Measurements from ENCODE around the gene SLX4IP. TPM values are rescaled to one million over a fixed set of nuclear protein-coding genes. Genes with fewer than 3 reads are reported as not detected.

The SLX4IP gene
- total and polyA plus RNA-seq, 8 donors: 2.5 to 6.4 (median 2.8) TPM

DNA sequence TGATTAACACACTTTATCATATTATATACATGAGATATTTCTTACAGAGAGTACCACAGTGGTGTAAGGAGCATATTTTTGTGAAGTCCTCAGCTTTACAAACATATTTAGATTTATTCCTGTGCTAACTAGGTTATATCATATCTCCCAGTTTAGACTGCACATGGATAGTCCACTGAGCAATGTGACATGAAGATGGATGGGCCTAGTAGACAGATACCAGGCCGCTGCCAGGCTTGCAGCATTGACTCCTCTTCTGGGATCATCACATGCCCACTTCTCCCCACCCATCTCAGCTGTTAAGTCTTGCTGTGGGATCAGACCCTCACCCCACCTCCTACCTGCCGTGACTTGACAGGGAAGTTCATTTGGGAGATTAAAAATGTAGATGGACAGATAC, 95.8 kb downstream of the SLX4IP start:
- no peak for DNase-seq
- Histone ChIP-seq H3K9me3 (no peaks in the 10 kb centered on the region), H3K27ac (no peak overlapping the region), H3K4me1 (no peaks in the 10 kb centered on the region), H3K4me3 (no peak overlapping the region), H3K36me3 (no peaks in the 10 kb centered on the region), H3K27me3 (no peaks in the 10 kb centered on the region)
- no peak for ATAC-seq
- intact Hi-C loops (cut with DNase I): no loop called here
- 98 to 100% methylated on average over 2 of the region's 2 CpGs for WGBS, 2 donors
- no peak for FAIRE-seq
- TF ChIP-seq, protein P1, sequence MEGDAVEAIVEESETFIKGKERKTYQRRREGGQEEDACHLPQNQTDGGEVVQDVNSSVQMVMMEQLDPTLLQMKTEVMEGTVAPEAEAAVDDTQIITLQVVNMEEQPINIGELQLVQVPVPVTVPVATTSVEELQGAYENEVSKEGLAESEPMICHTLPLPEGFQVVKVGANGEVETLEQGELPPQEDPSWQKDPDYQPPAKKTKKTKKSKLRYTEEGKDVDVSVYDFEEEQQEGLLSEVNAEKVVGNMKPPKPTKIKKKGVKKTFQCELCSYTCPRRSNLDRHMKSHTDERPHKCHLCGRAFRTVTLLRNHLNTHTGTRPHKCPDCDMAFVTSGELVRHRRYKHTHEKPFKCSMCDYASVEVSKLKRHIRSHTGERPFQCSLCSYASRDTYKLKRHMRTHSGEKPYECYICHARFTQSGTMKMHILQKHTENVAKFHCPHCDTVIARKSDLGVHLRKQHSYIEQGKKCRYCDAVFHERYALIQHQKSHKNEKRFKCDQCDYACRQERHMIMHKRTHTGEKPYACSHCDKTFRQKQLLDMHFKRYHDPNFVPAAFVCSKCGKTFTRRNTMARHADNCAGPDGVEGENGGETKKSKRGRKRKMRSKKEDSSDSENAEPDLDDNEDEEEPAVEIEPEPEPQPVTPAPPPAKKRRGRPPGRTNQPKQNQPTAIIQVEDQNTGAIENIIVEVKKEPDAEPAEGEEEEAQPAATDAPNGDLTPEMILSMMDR (IDR thresholded peaks at IDR 0.05): no peak

DNA sequence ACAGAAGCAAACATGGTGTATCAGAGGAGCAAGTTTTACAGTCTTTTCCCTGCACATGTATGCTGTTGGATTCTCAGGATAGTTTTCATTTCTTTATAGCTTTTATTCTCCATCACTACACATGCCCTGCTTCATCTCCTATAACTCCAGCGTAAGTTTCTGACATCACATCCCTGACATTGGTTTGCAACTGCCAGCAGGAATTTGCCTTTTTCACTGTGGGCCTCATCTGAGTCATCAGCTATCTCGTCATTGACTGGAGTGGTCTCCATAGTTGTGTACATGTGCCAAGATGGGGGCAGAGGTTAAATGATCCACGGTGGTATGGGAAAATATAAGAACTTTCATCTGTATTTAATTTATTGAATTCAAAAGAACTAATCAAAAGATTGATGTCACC, 96.7 kb downstream of the SLX4IP start:
- Histone ChIP-seq H3K27me3 (no peaks in the 10 kb centered on the region), H3K4me1 (no peaks in the 10 kb centered on the region), H3K9me3 (no peaks in the 10 kb centered on the region), H3K4me3 (no peak overlapping the region), H3K27ac (no peak overlapping the region), H3K36me3 (no peaks in the 10 kb centered on the region)
- intact Hi-C loops (cut with DNase I): no loop called here
- TF ChIP-seq, protein P1 (IDR thresholded peaks at IDR 0.05): no peak
- no peak for FAIRE-seq
- DNase-seq: no peak
- ATAC-seq: no peak
- 85 to 90% methylated on average over 3 of the region's 3 CpGs for WGBS, 2 donors

DNA sequence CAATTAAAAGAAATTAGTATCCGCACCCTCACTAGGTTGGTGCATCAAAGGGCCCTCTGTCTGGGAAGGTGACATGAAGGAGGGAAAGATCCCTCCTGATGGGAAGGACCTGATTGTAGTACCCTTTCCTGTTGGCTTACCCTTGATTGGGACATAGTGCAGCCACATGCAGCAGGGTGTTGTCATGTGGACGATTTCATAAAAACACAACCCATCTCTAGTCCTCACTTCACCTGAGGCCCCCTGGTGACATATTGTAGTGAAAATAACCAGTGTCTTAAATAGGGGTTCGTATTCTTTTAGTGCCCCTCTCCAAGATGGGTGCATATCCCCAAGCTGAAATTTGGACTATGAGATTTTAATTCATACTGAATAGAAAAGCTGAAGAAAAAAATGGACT, 97.3 kb downstream of the SLX4IP start:
- H3K27me3 ChIP-seq: no peaks in the 10 kb centered on the region
- DNase-seq (no peak), FAIRE-seq (no peak), ATAC-seq (no peak)
- no peaks in the 10 kb centered on the region for H3K4me1 ChIP-seq
- no peak overlapping the region for H3K4me3 ChIP-seq
- H3K9me3 ChIP-seq: no peaks in the 10 kb centered on the region
- intact Hi-C loops (cut with DNase I): no loop called here
- H3K36me3 ChIP-seq: no peaks in the 10 kb centered on the region
- no peak overlapping the region for H3K27ac ChIP-seq
- TF ChIP-seq, protein P1 (IDR thresholded peaks at IDR 0.05): no peak
- WGBS, 2 donors: 82 to 86% methylated on average over 3 of the region's 3 CpGs

DNA sequence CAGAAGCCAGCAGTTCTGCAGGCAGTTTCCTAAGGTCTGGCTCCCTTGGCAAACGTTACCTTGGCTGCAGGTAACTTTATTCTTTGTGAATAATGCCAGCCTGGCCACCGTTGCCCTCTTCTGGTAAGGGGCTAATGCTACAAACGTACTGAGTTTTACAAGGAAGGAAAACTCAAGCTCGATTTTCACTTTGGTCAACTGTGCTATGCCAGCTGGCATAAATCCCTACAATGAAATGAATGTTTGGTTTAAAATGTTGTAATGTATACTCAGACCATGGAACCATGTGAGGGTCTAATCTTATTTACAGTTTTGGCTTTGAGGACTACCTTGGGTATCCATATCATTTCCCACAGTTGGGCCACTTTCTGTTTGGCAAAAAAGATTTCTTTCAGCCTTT, 101.4 kb downstream of the SLX4IP start:
- Histone ChIP-seq H3K9me3 (no peaks in the 10 kb centered on the region), H3K27me3 (no peaks in the 10 kb centered on the region), H3K4me3 (no peak overlapping the region), H3K4me1 (peaks cover 0 to 10% (median 0%) of the 10 kb centered on the region in 3 donors), H3K27ac (peak overlapping the region in 2 of 4 donors; percentile 37 to 52), H3K36me3 (no peaks in the 10 kb centered on the region)
- intact Hi-C loops (cut with DNase I): no loop called here
- TF ChIP-seq, protein P1 (IDR thresholded peaks at IDR 0.05): peak in 3 of 4 donors; percentile 18 to 27 (median 20)
- no peak for FAIRE-seq
- DNase-seq: peak; percentile 61 to 79 (median 70)
- peak; percentile 91 to 96 (median 94) for ATAC-seq
- WGBS, 2 donors: 8% methylated on average over 4 of the region's 4 CpGs

DNA sequence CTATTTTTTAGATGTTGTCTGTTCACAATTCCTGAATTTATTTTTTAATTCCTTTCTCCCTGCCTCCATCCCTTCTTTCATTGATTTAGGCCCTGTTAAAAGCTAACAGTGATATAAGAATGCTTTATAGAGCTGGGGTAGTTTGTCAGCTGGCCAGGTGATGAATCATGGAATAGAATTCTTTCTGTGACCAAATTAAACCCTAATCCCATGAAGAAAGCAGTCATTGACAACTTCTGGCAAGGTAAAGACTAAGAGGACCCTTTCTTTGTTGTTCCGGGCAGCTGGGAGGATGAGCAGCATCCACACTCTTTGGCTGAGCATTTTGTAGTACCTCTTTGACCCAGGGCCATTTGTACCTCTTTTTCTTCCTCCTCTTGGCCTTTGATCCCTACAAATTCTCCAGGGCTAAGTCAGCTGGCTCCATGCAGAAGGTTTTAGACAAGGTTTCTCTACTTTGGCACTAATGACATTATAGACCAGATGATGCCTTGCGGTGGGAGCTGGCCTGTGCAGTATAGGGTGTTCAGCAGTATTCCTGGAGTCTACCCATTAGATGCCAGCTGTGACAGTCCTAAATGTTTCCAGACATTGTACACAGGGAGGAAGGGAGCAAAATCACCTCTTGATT, 102.9 kb downstream of the SLX4IP start:
- no peak for FAIRE-seq
- no peak for DNase-seq
- WGBS, 2 donors: 93 to 94% methylated on average over 2 of the region's 2 CpGs
- ATAC-seq: no peak
- Histone ChIP-seq H3K4me1 (peaks cover 0 to 10% (median 0%) of the 10 kb centered on the region in 3 donors), H3K9me3 (no peaks in the 10 kb centered on the region), H3K4me3 (no peak overlapping the region), H3K27ac (no peak overlapping the region), H3K27me3 (no peaks in the 10 kb centered on the region), H3K36me3 (no peaks in the 10 kb centered on the region)
- intact Hi-C loops (cut with DNase I): no loop called here
- TF ChIP-seq, protein P1 (IDR thresholded peaks at IDR 0.05): no peak

All from pancreas (tissue), 10 donors.